ENCODE data around the gene CTRL. TPM values are rescaled to one million over a fixed set of nuclear protein-coding genes. Genes with fewer than 3 reads are reported as not detected.
A peak's percentile ranks its signal among the peaks of the same experiment; 100 is the strongest.

CTRL gene
- total and polyA plus RNA-seq, 4 donors: 1.0 to 2.5 (median 2.0) TPM; not detected in 1

- TF ChIP-seq, protein P1, sequence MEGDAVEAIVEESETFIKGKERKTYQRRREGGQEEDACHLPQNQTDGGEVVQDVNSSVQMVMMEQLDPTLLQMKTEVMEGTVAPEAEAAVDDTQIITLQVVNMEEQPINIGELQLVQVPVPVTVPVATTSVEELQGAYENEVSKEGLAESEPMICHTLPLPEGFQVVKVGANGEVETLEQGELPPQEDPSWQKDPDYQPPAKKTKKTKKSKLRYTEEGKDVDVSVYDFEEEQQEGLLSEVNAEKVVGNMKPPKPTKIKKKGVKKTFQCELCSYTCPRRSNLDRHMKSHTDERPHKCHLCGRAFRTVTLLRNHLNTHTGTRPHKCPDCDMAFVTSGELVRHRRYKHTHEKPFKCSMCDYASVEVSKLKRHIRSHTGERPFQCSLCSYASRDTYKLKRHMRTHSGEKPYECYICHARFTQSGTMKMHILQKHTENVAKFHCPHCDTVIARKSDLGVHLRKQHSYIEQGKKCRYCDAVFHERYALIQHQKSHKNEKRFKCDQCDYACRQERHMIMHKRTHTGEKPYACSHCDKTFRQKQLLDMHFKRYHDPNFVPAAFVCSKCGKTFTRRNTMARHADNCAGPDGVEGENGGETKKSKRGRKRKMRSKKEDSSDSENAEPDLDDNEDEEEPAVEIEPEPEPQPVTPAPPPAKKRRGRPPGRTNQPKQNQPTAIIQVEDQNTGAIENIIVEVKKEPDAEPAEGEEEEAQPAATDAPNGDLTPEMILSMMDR (IDR thresholded peaks at IDR 0.05; ENCODE audit: control extremely low read depth, extremely low read depth): no peak
- WGBS, 2 donors: 93 to 95% methylated on average over 9 of the region's 9 CpGs
- H3K27me3 ChIP-seq (ENCODE audit: control insufficient read depth in 3 of 3, insufficient read depth in 3 of 3, low read length in 2 of 3): no peaks in the 10 kb centered on the region
These were observed 39.4 kb upstream of the CTRL start for GRCh38 chr16:67971111-67971510.

DNA sequence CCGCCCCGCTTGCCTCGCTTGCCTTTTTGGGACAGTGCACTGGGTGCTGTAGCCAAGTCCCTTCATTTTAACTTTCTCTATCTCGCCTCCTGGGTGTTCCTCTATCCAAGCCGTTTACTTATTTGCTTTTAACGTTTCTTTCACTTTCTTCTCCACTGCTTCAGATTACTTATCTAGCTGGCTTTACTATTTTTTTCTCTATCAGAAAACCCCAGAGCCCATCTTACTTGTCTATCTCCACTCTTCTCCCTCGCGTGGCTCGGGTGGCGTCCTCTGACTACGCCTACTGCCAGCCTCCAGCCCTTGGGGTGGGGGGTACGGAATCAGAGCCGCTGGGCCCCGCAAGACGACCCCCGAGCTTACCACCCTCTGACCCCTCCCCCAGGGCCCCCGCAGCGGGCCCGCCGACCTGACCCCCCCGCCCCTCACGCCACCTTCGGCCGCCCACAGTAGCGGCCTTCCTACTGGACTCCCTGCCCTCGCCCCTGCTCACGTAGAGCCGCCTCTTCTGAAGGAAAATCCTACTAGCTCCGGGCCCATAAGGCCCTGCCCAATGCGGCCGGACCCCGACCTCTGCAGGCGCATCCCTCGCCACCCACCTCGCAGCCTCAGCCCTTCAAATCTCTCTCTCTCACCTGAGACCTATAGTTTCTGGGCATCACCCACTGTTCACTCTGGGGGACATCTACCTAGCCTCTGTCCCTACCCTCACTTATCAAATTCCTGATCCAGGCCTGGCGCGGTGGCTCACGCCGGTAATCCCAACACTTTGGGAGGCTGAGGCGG, 37.8 kb upstream of the CTRL start:
- H3K9me3 ChIP-seq (ENCODE audit: control insufficient read depth in 4 of 4, insufficient read depth in 3 of 4, low read length in 3 of 4): no peaks in the 10 kb centered on the region
- WGBS, 2 donors: 44 to 45% methylated on average over 39 to 40 of the region's 40 CpGs
- TF ChIP-seq, protein P1 (IDR thresholded peaks at IDR 0.05; ENCODE audit: control extremely low read depth, extremely low read depth): no peak
- H3K36me3 ChIP-seq (ENCODE audit: control insufficient read depth in 4 of 4, insufficient read depth in 4 of 4, low read length in 4 of 4): peaks cover 0 to 6% (median 2%) of the 10 kb centered on the region in 4 donors
- H3K27ac ChIP-seq (ENCODE audit: low read depth in 1 of 2, low read length in 1 of 2): peak overlapping the region; percentile 93 to 95
- H3K4me1 ChIP-seq (ENCODE audit: control insufficient read depth in 5 of 5, insufficient read depth in 5 of 5, low read length in 5 of 5): peaks cover under 1 to 28% (median 14%) of the 10 kb centered on the region in 5 donors
- H3K27me3 ChIP-seq (ENCODE audit: control insufficient read depth in 3 of 3, insufficient read depth in 3 of 3, low read length in 2 of 3): no peaks in the 10 kb centered on the region
- ATAC-seq (ENCODE audit: insufficient read depth, low FRiP score) (no peak), DNase-seq (peak in 2 of 3 donors; percentile 56 to 59)
- H3K9ac ChIP-seq (ENCODE audit: insufficient read depth in 1 of 2, low read length in 2 of 2): peak overlapping the region; percentile 63 to 69
- H3K4me3 ChIP-seq: peak overlapping the region; percentile 49

More at GRCh38 chr16:67971111-67971510, 39.4 kb upstream of the CTRL start:
- Histone ChIP-seq H3K9me3 (ENCODE audit: control insufficient read depth in 4 of 4, insufficient read depth in 3 of 4, low read length in 3 of 4) (no peaks in the 10 kb centered on the region), H3K4me1 (ENCODE audit: control insufficient read depth in 5 of 5, insufficient read depth in 5 of 5, low read length in 5 of 5) (peaks cover 0 to 24% (median 12%) of the 10 kb centered on the region in 5 donors), H3K27ac (ENCODE audit: low read depth in 1 of 2, low read length in 1 of 2) (no peak overlapping the region), H3K4me3 (no peak overlapping the region), H3K9ac (ENCODE audit: insufficient read depth in 1 of 2, low read length in 2 of 2) (no peak overlapping the region), H3K36me3 (ENCODE audit: control insufficient read depth in 4 of 4, insufficient read depth in 4 of 4, low read length in 4 of 4) (peaks cover 0 to 6% (median 0%) of the 10 kb centered on the region in 4 donors)
- no peak for ATAC-seq (ENCODE audit: insufficient read depth, low FRiP score)
- DNase-seq: no peak

DNA sequence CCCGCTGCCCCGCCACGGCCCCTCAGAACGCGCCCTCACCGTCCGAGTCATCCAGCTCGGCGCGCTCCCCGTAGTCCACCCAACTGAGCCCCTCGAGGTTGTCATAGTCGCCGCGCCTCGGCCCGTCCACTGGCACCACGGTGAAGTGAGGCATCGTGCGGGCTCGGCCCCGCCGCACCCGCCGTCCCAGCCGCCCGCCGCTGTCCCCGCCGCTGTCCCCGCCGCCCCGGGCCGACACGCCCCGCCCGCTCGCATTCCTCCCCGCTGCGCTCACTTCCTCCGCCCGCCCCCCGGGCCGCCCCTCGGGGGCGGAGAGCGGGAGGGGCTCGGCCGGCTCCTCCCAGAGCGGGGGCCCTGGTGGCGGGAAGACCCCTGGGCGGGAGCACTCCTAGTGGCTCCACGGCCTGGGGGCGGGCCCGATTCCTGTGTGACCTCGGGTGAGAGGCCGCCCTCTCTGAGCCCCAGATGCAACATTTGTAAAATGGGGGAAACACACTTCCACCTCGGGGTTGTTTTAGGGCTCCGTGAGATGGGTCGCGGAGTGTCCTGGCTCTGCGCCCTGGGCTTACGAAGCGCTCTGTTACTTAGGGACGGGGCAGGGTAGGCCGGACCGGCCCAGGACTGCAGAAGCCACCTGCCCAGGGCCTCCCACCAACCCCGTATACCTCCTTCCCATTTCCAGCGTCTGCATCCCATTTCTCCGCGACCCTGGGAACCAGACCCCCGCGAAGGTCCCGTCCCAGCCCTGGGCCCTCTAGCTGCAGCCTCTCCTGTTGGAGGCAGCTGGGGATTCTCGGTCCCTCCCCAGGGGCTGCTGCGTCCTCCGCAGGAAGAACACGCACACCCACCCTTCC, 37.0 kb upstream of the CTRL start, which contains the start of gene SLC12A4:
TSS of gene SLC12A4 (minus strand) at position 238 of the 854 bp plus-strand sequence. CDS start at position 154, 84 bp downstream.
- DNase-seq: peak; percentile 93 to 95 (median 94)
- WGBS, 2 donors: 1% methylated on average over 61 to 78 of the region's 78 CpGs

More for the DNA sequence above, 37.0 kb upstream of the CTRL start, which contains the start of gene SLC12A4:
- TF ChIP-seq, protein P1 (IDR thresholded peaks at IDR 0.05; ENCODE audit: control extremely low read depth, extremely low read depth): no peak
- Histone ChIP-seq H3K9ac (ENCODE audit: insufficient read depth in 1 of 2, low read length in 2 of 2) (peak within 1 kb of the TSS; percentile 80 to 95), H3K27ac (ENCODE audit: low read depth in 1 of 2, low read length in 1 of 2) (peak within 1 kb of the TSS; percentile 94 to 95), H3K27me3 (ENCODE audit: control insufficient read depth in 3 of 3, insufficient read depth in 3 of 3, low read length in 2 of 3) (no peaks in the 10 kb centered on the region), H3K4me3 (peak within 1 kb of the TSS; percentile 88), H3K9me3 (ENCODE audit: control insufficient read depth in 4 of 4, insufficient read depth in 3 of 4, low read length in 3 of 4) (no peaks in the 10 kb centered on the region), H3K36me3 (ENCODE audit: control insufficient read depth in 4 of 4, insufficient read depth in 4 of 4, low read length in 4 of 4) (peaks cover 0 to 6% (median 2%) of the 10 kb centered on the region in 4 donors), H3K4me1 (ENCODE audit: control insufficient read depth in 5 of 5, insufficient read depth in 5 of 5, low read length in 5 of 5) (peaks cover 8 to 32% (median 19%) of the 10 kb centered on the region in 5 donors)
- peak; percentile 97 for ATAC-seq (ENCODE audit: insufficient read depth, low FRiP score)
